Coronary artery (tissue), 2 donors: ENCODE results near the gene RASAL2.

ENCODE experiments used
- DNase-seq: peaks from one replicate; pipeline ENCODE4 v3.0.0-alpha.2; 2017; ENCODE audit warnings: low spot score
- H3K27ac ChIP-seq, 2 donors: fragments of 200-600 bp; sonication (generic); one replicate each; pipeline ENCODE4 v1.5.1; 2016 to 2019
- H3K4me3 ChIP-seq: fragments of 200-600 bp; sonication (generic); 2 replicates; pipeline ENCODE4 v1.5.1; 2016; ENCODE audit warnings: mild to moderate bottlenecking, moderate library complexity
- CTCF ChIP-seq: fragments of 200-600 bp; sonication (generic); IDR thresholded peaks from one replicate; pipeline ENCODE4 v1.5.1; 2019; ENCODE audit warnings: antibody characterized with exemption

RASAL2 gene

GRCh38 chr1:178143730-178144690 lies 50.1 kb downstream of the RASAL2 start:
- Histone ChIP-seq H3K27ac (no peak overlapping the region), H3K4me3 (no peak overlapping the region)
- no peak for DNase-seq
- TF ChIP-seq CTCF: no peak

GRCh38 chr1:178145605-178146004 lies 51.7 kb downstream of the RASAL2 start:
- TF ChIP-seq CTCF: no peak
- H3K4me3 ChIP-seq: no peak overlapping the region
- no peak overlapping the region for H3K27ac ChIP-seq
- DNase-seq: no peak

GRCh38 chr1:178146436-178146835 lies 52.5 kb downstream of the RASAL2 start:
- no peak overlapping the region for H3K4me3 ChIP-seq
- no peak for TF ChIP-seq CTCF
- H3K27ac ChIP-seq: no peak overlapping the region
- no peak for DNase-seq

GRCh38 chr1:178150610-178151009 lies 56.7 kb downstream of the RASAL2 start:
- TF ChIP-seq CTCF: no peak
- Histone ChIP-seq H3K4me3 (no peak overlapping the region), H3K27ac (no peak overlapping the region)
- no peak for DNase-seq

- Histone ChIP-seq H3K4me3 (no peak overlapping the region), H3K27ac (no peak overlapping the region)
- no peak for TF ChIP-seq CTCF
- no peak for DNase-seq
Measured at GRCh38 chr1:178151831-178152230, 57.9 kb downstream of the RASAL2 start.

- TF ChIP-seq CTCF: no peak
- DNase-seq: no peak
- Histone ChIP-seq H3K4me3 (no peak overlapping the region), H3K27ac (no peak overlapping the region)
Measured at GRCh38 chr1:178155481-178156255, 61.8 kb downstream of the RASAL2 start.
